ENCODE results near the gene ABHD17C.
"Not testable (repeated sequence)": the region's sequence is repeated elsewhere in the genome, so short reads cannot be mapped to it uniquely, and the experiment has no call there.

Gene ABHD17C

GRCh38 chr15:80732818-80733217 lies 37.7 kb downstream of the ABHD17C start:
- DNase-seq: no peak

GRCh38 chr15:80733460-80733859 lies 38.4 kb downstream of the ABHD17C start:
- DNase-seq: no peak

- DNase-seq: no peak
Observed at GRCh38 chr15:80735344-80735743, 40.2 kb downstream of the ABHD17C start.

GRCh38 chr15:80736560-80736959 lies 41.5 kb downstream of the ABHD17C start:
- no peak for DNase-seq

- DNase-seq: no peak
Observed at GRCh38 chr15:80739919-80740318, 44.8 kb downstream of the ABHD17C start.

- DNase-seq: no peak
Observed at GRCh38 chr15:80742081-80742480, 47.0 kb downstream of the ABHD17C start.

GRCh38 chr15:80743189-80743833 lies 48.2 kb downstream of the ABHD17C start:
- DNase-seq: no peak

- DNase-seq: no peak
Observed at GRCh38 chr15:80744415-80744814, 49.3 kb downstream of the ABHD17C start.

GRCh38 chr15:80744826-80745225 lies 49.7 kb downstream of the ABHD17C start:
- DNase-seq: no peak

GRCh38 chr15:80745888-80746287 lies 50.8 kb downstream of the ABHD17C start:
- DNase-seq: no peak

- DNase-seq: no peak
Observed at GRCh38 chr15:80747317-80748053, 52.4 kb downstream of the ABHD17C start.

GRCh38 chr15:80749589-80749988 lies 54.5 kb downstream of the ABHD17C start:
- no peak for DNase-seq

GRCh38 chr15:80750575-80750974 lies 55.5 kb downstream of the ABHD17C start:
- DNase-seq: no peak

- no peak for DNase-seq
Observed at GRCh38 chr15:80752204-80752603, 57.1 kb downstream of the ABHD17C start.

- no peak for DNase-seq
Observed at GRCh38 chr15:80753161-80753560, 58.1 kb downstream of the ABHD17C start.

GRCh38 chr15:80754014-80754413 lies 58.9 kb downstream of the ABHD17C start:
- no peak for DNase-seq

- DNase-seq: no peak
Observed at GRCh38 chr15:80755885-80756284, 60.8 kb downstream of the ABHD17C start.

GRCh38 chr15:80758130-80758745 lies 63.1 kb downstream of the ABHD17C start:
- DNase-seq: no peak

GRCh38 chr15:80760960-80761359 lies 65.8 kb downstream of the ABHD17C start:
- no peak for DNase-seq

- no peak for DNase-seq
Observed at GRCh38 chr15:80761754-80762153, 66.6 kb downstream of the ABHD17C start.

- not testable (repeated sequence) for DNase-seq
Observed at GRCh38 chr15:80763235-80763634, 68.1 kb downstream of the ABHD17C start.

GRCh38 chr15:80764535-80764934 lies 69.4 kb downstream of the ABHD17C start:
- DNase-seq: no peak

- no peak for DNase-seq
Observed at GRCh38 chr15:80766275-80766674, 71.2 kb downstream of the ABHD17C start.

- no peak for DNase-seq
Observed at GRCh38 chr15:80768158-80768557, 73.0 kb downstream of the ABHD17C start.

Measured in activated CD4-positive, alpha-beta T cell treated with anti-CD3 and anti-CD28 coated beads, Interleukin-2, amount 50 U/mL, for 1 hour (primary cell).